ENCODE results near the gene AMHR2. TPM values are rescaled to one million over a fixed set of nuclear protein-coding genes. Genes with fewer than 3 reads are reported as not detected.
"Not testable (repeated sequence)": the region's sequence is repeated elsewhere in the genome, so short reads cannot be mapped to it uniquely, and the experiment has no call there.

The AMHR2 gene
- total RNA-seq, 3 donors from 2014 or later = not detected

GRCh38 chr12:53391724-53392123, 31.9 kb upstream of the AMHR2 start:
- peaks cover 46% of the 10 kb centered on the region for H3K4me1 Mint-ChIP-seq (ENCODE audit: low read depth)
- no peak overlapping the region for H3K4me3 Mint-ChIP-seq
- peaks cover 14% of the 10 kb centered on the region for H3K36me3 Mint-ChIP-seq (ENCODE audit: insufficient read depth)
- ATAC-seq = no peak
- H3K27me3 Mint-ChIP-seq (ENCODE audit: low read depth) = no peaks in the 10 kb centered on the region
- DNase-seq = no peak
- no peaks in the 10 kb centered on the region for H3K9me3 Mint-ChIP-seq

DNA sequence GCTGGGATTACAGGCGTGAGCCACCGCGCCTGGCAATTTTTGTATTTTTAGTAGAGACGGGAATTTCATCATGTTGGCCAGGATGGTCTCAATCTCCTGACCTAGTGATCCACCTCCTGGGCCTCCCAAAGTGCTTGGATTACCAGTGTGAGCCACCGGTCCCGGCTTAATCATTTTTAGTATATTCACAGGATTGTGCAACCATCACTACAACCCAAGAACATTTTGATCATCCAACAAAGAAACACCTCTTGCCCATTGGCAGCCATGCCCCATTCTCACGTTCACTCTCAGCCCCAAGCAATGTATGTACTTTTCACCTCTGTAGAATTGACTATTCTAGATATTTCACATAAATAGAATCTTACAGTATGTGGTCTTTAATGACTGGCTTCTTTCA, 23.8 kb upstream of the AMHR2 start:
- H3K27me3 Mint-ChIP-seq (ENCODE audit: low read depth) = no peaks in the 10 kb centered on the region
- H3K4me3 Mint-ChIP-seq = no peak overlapping the region
- peaks cover 10% of the 10 kb centered on the region for H3K36me3 Mint-ChIP-seq (ENCODE audit: insufficient read depth)
- ATAC-seq (no peak), DNase-seq (no peak)
- H3K9me3 Mint-ChIP-seq = no peaks in the 10 kb centered on the region
- peaks cover 10% of the 10 kb centered on the region for H3K4me1 Mint-ChIP-seq (ENCODE audit: low read depth)

DNA sequence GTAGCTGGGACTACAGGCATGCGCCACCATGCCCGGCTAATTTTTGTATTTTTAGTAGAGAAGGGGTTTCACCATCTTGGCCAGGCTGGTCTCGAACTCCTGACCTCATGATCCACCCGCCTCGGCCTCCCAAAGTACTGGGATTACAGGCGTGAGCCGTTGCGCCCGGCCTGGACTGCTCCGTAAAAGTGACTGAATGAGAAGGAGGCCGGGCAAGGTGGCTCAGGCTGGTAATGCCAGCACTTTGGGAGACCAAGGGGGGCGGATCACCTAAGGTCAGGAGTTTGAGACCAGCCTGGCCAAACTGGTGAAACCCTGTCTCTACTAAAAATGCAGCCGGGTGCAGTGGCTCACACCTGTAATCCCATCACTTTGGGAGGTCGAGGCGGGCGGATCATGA, 21.3 kb upstream of the AMHR2 start:
- H3K36me3 Mint-ChIP-seq (ENCODE audit: insufficient read depth) = peaks cover 15% of the 10 kb centered on the region
- H3K27me3 Mint-ChIP-seq (ENCODE audit: low read depth); H3K4me3 Mint-ChIP-seq; ATAC-seq; H3K9me3 Mint-ChIP-seq; DNase-seq; H3K4me1 Mint-ChIP-seq (ENCODE audit: low read depth): not testable (repeated sequence)

DNA sequence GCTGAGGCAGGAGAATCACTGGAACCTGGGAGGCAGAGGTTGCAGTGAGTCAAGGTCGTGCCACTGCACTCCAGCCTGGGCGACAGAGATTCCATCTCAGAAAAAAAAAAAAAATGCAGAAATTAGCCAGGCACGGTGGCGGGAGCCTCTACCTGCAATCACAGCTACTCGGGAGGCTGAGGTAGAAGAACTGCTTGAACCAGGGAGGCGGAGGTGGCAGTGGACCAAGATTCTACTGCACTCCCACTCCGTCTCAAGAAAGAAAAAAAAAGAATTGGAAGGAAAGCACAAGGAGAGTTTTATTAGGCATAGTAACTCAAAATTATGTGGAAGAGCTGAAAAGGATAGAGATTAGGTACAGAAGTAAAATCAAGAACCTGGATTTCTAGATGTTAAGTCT, 20.8 kb upstream of the AMHR2 start:
- no peak for ATAC-seq
- no peak for DNase-seq
- Mint-ChIP-seq H3K36me3 (ENCODE audit: insufficient read depth) (peaks cover 15% of the 10 kb centered on the region), H3K4me3 (no peak overlapping the region), H3K9me3 (no peaks in the 10 kb centered on the region), H3K4me1 (ENCODE audit: low read depth) (peaks cover 6% of the 10 kb centered on the region), H3K27me3 (ENCODE audit: low read depth) (no peaks in the 10 kb centered on the region)

- DNase-seq (no peak), ATAC-seq (no peak)
- Mint-ChIP-seq H3K27me3 (ENCODE audit: low read depth) (no peaks in the 10 kb centered on the region), H3K4me1 (ENCODE audit: low read depth) (peaks cover 20% of the 10 kb centered on the region), H3K4me3 (no peak overlapping the region), H3K36me3 (ENCODE audit: insufficient read depth) (peaks cover 32% of the 10 kb centered on the region), H3K9me3 (no peaks in the 10 kb centered on the region)
Measured at GRCh38 chr12:53410951-53411350, 12.7 kb upstream of the AMHR2 start.

- ATAC-seq (no peak), DNase-seq (no peak)
- Mint-ChIP-seq H3K4me3 (no peak overlapping the region), H3K36me3 (ENCODE audit: insufficient read depth) (peaks cover 26% of the 10 kb centered on the region), H3K27me3 (ENCODE audit: low read depth) (no peaks in the 10 kb centered on the region), H3K4me1 (ENCODE audit: low read depth) (peaks cover 39% of the 10 kb centered on the region), H3K9me3 (no peaks in the 10 kb centered on the region)
Measured at GRCh38 chr12:53413485-53414204, 10.0 kb upstream of the AMHR2 start.

DNA sequence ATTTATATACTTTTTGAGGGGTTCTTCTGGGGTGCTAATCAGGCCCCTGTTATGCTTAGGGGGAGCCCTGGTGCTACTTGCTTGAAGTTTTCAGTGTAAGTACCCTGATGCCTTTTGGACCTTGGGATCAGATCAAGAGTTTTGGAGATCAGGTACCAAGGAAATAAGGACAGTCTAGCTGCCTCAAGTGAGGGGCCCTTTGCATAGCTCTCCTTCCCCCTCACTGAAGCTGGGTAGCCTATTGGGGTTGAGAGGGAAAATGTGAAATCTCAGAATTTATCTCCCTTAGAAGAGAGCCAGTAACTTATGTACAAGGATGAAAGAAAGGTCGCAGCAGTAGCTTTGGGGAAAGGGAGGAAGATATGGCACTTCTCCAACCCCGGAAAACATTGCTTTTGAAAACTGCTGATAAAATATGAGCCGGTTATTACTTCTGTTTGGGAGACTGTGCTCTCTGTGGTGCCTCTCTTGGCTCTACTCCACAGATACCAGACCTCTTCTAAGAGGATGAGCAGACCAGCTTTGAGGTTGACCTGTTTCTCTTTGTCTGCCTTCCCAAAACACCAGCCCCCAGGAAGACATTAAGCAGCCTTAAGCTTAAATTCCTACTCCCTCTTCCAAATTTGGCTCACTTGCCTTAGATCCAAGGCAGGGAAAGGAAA, 8.8 kb upstream of the AMHR2 start:
- Mint-ChIP-seq H3K9me3 (no peaks in the 10 kb centered on the region), H3K27me3 (ENCODE audit: low read depth) (no peaks in the 10 kb centered on the region), H3K4me1 (ENCODE audit: low read depth) (peaks cover 49% of the 10 kb centered on the region), H3K36me3 (ENCODE audit: insufficient read depth) (peaks cover 20% of the 10 kb centered on the region), H3K4me3 (no peak overlapping the region)
- ATAC-seq = no peak
- DNase-seq = no peak

GRCh38 chr12:53415752-53416389, 7.8 kb upstream of the AMHR2 start:
- not testable (repeated sequence) for H3K4me3 Mint-ChIP-seq; ATAC-seq; H3K27me3 Mint-ChIP-seq (ENCODE audit: low read depth); DNase-seq; H3K9me3 Mint-ChIP-seq
- Mint-ChIP-seq H3K4me1 (ENCODE audit: low read depth) (peaks cover 48% of the 10 kb centered on the region), H3K36me3 (ENCODE audit: insufficient read depth) (peaks cover 17% of the 10 kb centered on the region)

GRCh38 chr12:53417291-53417816, 6.3 kb upstream of the AMHR2 start:
- DNase-seq; ATAC-seq; H3K36me3 Mint-ChIP-seq (ENCODE audit: insufficient read depth); H3K9me3 Mint-ChIP-seq; H3K4me3 Mint-ChIP-seq; H3K27me3 Mint-ChIP-seq (ENCODE audit: low read depth): not testable (repeated sequence)
- H3K4me1 Mint-ChIP-seq (ENCODE audit: low read depth) = peaks cover 45% of the 10 kb centered on the region

GRCh38 chr12:53418221-53418620, 5.4 kb upstream of the AMHR2 start:
- DNase-seq (no peak), ATAC-seq (no peak)
- Mint-ChIP-seq H3K4me3 (no peak overlapping the region), H3K4me1 (ENCODE audit: low read depth) (peaks cover 38% of the 10 kb centered on the region), H3K9me3 (no peaks in the 10 kb centered on the region), H3K27me3 (ENCODE audit: low read depth) (no peaks in the 10 kb centered on the region), H3K36me3 (ENCODE audit: insufficient read depth) (peaks cover 7% of the 10 kb centered on the region)

DNA sequence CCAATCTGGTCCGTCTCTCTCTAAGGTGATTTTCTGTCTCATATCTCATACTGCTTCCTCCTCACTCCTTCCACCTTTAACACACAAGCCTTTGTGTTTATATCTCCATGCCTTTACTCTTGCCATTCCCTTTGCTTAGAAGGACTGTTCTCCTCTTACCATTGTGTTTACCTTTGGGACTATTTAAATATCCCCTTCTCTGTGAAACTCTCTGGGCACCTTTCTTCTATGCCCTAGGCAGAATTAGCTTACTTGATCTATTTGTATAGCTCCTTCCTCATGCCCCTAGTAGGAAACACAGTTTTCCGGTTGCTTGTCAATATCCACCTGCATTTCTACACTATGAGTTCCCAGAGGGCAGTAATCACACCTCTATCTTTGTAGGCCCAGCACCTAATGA, 3.9 kb upstream of the AMHR2 start:
- Mint-ChIP-seq H3K9me3 (no peaks in the 10 kb centered on the region), H3K27me3 (ENCODE audit: low read depth) (no peaks in the 10 kb centered on the region), H3K36me3 (ENCODE audit: insufficient read depth) (no peaks in the 10 kb centered on the region), H3K4me3 (no peak overlapping the region), H3K4me1 (ENCODE audit: low read depth) (peaks cover 35% of the 10 kb centered on the region)
- ATAC-seq (no peak), DNase-seq (no peak)

- H3K27me3 Mint-ChIP-seq (ENCODE audit: low read depth); H3K4me3 Mint-ChIP-seq; H3K36me3 Mint-ChIP-seq (ENCODE audit: insufficient read depth); ATAC-seq; H3K9me3 Mint-ChIP-seq; DNase-seq: not testable (repeated sequence)
- peaks cover 28% of the 10 kb centered on the region for H3K4me1 Mint-ChIP-seq (ENCODE audit: low read depth)
Measured at GRCh38 chr12:53422247-53422646, 1.4 kb upstream of the AMHR2 start.

DNA sequence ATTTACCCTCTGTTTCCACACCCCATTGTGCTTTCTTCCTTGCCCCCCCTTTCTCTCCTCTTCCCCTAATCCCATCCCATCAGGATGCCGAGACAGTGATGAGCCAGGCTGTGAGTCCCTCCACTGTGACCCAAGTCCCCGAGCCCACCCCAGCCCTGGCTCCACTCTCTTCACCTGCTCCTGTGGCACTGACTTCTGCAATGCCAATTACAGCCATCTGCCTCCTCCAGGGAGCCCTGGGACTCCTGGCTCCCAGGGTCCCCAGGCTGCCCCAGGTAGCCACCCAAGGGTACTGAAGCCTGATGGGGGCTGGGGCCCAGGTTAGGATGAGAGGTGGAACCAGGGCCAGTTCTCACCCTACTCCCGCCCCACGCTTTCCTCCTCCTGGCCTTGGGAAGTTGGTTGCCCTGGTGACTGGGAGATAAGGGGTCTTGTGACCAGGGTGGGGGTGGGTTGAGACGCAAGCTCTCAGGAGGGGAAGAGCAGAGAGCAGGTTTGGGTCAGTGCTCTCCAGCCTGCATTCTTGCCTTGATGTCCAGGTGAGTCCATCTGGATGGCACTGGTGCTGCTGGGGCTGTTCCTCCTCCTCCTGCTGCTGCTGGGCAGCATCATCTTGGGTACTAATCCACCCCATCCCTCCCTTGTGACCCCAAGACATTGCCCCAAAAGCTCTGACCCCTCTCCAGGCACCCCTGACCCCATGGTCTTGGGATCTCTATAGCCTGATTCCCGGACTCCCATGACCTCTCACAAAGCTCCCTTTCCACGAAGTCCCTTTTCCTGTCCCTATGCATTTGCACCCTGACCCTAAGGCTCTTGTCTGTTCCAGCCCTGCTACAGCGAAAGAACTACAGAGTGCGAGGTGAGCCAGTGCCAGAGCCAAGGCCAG, 1.2 kb downstream of the AMHR2 start:
- H3K9me3 Mint-ChIP-seq = no peaks in the 10 kb centered on the region
- DNase-seq (no peak), ATAC-seq (no peak)
- H3K4me3 Mint-ChIP-seq = no peak overlapping the region
- H3K4me1 Mint-ChIP-seq (ENCODE audit: low read depth) = peaks cover 13% of the 10 kb centered on the region
- H3K36me3 Mint-ChIP-seq (ENCODE audit: insufficient read depth) = no peaks in the 10 kb centered on the region
- no peaks in the 10 kb centered on the region for H3K27me3 Mint-ChIP-seq (ENCODE audit: low read depth)
